Hematopoietic multipotent progenitor cell treated with erythropoietin and hydrocortisone succinate and interleukin-3 and kit ligand, for 8 days (in vitro differentiated cells): Measurements from ENCODE around the gene PANX2.
"Not testable (repeated sequence)": the region's sequence is repeated elsewhere in the genome, so short reads cannot be mapped to it uniquely, and the experiment has no call there.

ENCODE experiments used
- DNase-seq: peaks from one replicate; pipeline ENCODE4 v3.0.0-alpha.2; 2015

PANX2 gene

GRCh38 chr22:50200461-50201190 lies 30.1 kb downstream of the PANX2 start, which contains the start of gene SELENOO:
TSS of gene SELENOO (plus strand) at chr22:50201011. CDS start at chr22:50201037, 26 bp downstream.
- DNase-seq: peak; percentile 87

GRCh38 chr22:50201191-50202129 lies 30.9 kb downstream of the PANX2 start:
- peak; percentile 47 for DNase-seq

- no peak for DNase-seq
Measured at GRCh38 chr22:50202130-50202666, 31.7 kb downstream of the PANX2 start.

- no peak for DNase-seq
Measured at GRCh38 chr22:50203288-50203687, 32.8 kb downstream of the PANX2 start.

- no peak for DNase-seq
Measured at GRCh38 chr22:50204571-50204970, 34.0 kb downstream of the PANX2 start.

- DNase-seq: not testable (repeated sequence)
Measured at GRCh38 chr22:50204998-50205397, 34.5 kb downstream of the PANX2 start.

GRCh38 chr22:50205781-50206569 lies 35.4 kb downstream of the PANX2 start:
- no peak for DNase-seq

GRCh38 chr22:50206599-50206998 lies 36.1 kb downstream of the PANX2 start:
- peak; percentile 29 for DNase-seq

GRCh38 chr22:50207383-50208140 lies 37.0 kb downstream of the PANX2 start:
- no peak for DNase-seq

GRCh38 chr22:50208430-50208938 lies 38.0 kb downstream of the PANX2 start:
- no peak for DNase-seq

GRCh38 chr22:50208939-50209892 lies 38.7 kb downstream of the PANX2 start:
- no peak for DNase-seq

- peak; percentile 78 for DNase-seq
Measured at GRCh38 chr22:50209893-50210292, 39.4 kb downstream of the PANX2 start.

GRCh38 chr22:50210378-50211139 lies 40.0 kb downstream of the PANX2 start:
- no peak for DNase-seq

- DNase-seq: no peak
Measured at GRCh38 chr22:50211147-50211546, 40.6 kb downstream of the PANX2 start.

- DNase-seq: peak; percentile 55
Measured at GRCh38 chr22:50213263-50213662, 42.7 kb downstream of the PANX2 start.

- DNase-seq: no peak
Measured at GRCh38 chr22:50215297-50216054, 44.9 kb downstream of the PANX2 start.

- no peak for DNase-seq
Measured at GRCh38 chr22:50216055-50216683, 45.6 kb downstream of the PANX2 start.
